OCI-LY7 (cell line): ENCODE data around the gene AQP11.

Experiments
- EZH2phosphoT487 ChIP-seq: fragments of 200-600 bp; sonication (generic); IDR thresholded peaks from 2 replicates; pipeline ENCODE4 v1.6.1; 2018; ENCODE audit warnings: low read depth, borderline replicate concordance, mild to moderate bottlenecking, mixed run types, antibody characterized with exemption, low read length, moderate library complexity, mixed read lengths
- TF ChIP-seq, protein P1 (sequence below): fragments of 200-600 bp; sonication (generic); conservative IDR thresholded peaks from 2 replicates; pipeline ENCODE4 v1.5.1; 2014; ENCODE audit warnings: mild to moderate bottlenecking, antibody characterized with exemption, low read length, moderate library complexity, mixed read lengths

DNA sequence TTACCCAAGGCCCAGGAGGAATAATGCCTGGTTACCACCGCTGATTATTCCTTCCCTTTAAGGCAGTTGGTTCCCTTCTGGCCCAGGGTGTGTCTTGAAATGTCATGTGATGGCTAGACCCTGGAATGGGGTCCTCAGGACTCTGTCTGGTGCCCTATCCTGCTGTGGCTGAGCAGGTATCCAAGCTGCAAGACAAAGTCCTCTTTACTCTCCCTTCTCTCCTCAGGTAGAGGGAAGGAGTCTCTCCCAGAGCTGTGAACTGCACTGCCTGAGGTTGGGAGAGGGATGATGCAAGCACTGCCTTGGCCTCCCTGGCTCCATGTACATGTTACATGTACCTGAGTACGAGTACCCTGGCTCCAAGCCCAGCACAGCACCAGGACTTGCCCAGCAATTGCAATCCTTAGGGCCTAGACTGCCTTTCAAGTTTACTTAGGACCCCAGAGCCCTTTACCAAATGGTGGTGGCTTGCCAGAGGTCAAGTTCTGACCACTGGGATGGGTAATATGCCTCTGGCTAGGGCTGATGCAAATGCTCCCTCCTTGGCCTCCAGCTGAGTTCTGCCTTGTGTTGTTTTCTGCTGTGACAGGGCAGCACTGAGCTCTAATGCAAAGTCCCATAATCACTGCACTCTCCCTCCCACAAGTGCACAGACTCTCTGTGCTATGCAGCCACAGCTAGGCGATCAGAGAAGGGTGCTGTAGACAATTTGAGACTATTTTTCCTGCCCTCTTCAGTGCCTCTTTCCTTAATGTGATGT is 20.7 kb upstream of the AQP11 start:
- TF ChIP-seq, protein P1, sequence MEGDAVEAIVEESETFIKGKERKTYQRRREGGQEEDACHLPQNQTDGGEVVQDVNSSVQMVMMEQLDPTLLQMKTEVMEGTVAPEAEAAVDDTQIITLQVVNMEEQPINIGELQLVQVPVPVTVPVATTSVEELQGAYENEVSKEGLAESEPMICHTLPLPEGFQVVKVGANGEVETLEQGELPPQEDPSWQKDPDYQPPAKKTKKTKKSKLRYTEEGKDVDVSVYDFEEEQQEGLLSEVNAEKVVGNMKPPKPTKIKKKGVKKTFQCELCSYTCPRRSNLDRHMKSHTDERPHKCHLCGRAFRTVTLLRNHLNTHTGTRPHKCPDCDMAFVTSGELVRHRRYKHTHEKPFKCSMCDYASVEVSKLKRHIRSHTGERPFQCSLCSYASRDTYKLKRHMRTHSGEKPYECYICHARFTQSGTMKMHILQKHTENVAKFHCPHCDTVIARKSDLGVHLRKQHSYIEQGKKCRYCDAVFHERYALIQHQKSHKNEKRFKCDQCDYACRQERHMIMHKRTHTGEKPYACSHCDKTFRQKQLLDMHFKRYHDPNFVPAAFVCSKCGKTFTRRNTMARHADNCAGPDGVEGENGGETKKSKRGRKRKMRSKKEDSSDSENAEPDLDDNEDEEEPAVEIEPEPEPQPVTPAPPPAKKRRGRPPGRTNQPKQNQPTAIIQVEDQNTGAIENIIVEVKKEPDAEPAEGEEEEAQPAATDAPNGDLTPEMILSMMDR: no peak
- no peak for TF ChIP-seq EZH2phosphoT487
